HTERT RPE-1 (cell line): ENCODE results near the gene MPRIP.

ENCODE experiments used
- in situ Hi-C: fragments of 300-500 bp; cut with MboI; formaldehyde crosslinking; loops from 4 replicates; pipeline ENCODE4 v1.14.3; 2020; ENCODE audit warnings: low sequenced_read_pairs

Gene MPRIP

DNA sequence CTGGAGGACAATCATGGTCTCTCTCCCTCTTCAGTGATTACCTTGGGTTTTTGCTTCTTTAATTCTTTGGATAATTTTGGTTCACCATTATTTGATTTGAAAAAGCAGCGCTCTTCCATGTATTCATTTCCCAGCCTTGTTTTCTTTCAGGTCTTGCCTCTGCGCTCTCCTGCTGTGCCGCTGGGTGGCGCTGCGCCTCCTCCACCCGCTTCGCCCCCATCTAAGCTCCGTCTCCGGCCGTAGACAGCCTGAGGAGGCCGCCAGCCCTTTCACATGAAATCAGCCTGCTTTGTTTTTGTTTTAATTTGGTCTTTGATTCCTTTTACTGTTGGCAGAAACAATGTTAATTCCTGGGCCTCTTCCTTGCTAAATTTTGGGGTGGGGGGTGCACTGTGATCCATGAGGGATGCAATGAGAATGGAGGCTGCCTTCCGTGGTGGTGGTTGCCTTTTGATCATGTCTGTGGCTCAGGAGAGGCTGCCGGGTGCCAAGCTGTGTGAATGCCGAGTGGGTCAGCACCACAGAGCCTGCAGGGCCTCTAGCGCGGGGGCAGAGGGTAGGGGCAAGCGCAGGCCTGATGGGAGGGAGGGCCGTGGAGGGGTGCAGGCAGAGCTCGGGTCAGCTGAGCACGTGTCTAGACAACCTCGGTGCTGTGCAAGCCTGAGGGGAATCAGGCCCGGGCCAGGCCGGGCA, 99.7 kb downstream of the MPRIP start:
- in situ Hi-C loops, result no loop called here

GRCh38 chr17:17142556-17142955, 100.3 kb downstream of the MPRIP start:
- in situ Hi-C loops, result no loop called here

DNA sequence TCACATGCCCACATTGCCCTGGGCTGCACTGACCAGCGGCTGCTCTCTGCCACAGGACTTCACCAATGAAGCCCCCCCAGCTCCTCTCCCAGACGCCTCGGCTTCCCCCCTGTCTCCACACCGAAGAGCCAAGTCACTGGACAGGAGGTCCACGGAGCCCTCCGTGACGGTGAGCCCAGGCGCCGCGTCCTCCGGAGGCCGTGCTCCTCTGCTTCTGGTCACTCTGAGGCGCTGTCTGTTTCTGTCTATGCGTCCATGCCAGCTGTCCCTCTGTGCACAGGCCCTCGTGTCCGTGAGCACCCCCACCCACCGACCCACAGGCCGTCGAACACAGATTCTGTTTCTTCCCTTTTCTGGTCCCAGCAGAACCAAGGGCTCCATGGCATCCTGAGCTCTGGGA, 101.2 kb downstream of the MPRIP start:
- in situ Hi-C loops, result no loop called here

GRCh38 chr17:17144061-17144460, 101.8 kb downstream of the MPRIP start:
- in situ Hi-C loops, result no loop called here

DNA sequence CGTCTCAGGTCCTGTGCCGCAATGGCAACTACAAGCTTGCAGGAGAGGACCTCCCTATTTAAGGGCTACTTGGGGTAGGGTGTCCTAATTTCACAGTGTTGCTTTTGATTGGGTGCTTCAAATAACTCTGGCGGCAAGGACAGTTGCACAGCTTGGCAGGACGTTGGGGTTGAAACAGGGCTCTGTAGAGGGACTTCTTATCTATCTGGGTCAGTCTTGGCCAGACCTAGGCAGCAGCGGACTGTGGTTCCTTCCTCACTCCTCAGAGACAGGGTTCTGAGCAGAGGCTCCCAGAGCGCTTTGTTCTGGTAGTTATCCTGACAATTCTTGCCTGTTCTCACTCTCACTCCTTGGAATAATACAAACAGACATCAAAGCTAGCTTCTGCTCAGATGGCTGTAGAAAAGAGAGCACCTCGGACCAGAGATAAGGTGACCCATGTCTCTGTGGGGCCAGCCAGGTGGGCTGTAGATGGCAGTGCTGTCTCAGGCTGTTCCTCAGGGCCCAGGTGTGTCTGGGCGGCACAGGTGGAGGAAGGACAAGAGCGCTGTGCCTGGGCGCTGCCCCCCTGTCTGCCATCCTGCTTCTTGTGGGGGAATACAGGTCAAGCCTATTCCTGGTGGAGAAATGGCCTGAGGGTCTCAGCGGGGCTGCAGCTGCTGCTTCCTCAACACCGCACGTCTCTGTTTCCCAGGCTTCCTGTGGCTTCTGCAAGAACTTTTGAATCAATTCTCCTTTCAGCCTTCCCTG, 102.8 kb downstream of the MPRIP start:
- in situ Hi-C loops, result no loop called here

DNA sequence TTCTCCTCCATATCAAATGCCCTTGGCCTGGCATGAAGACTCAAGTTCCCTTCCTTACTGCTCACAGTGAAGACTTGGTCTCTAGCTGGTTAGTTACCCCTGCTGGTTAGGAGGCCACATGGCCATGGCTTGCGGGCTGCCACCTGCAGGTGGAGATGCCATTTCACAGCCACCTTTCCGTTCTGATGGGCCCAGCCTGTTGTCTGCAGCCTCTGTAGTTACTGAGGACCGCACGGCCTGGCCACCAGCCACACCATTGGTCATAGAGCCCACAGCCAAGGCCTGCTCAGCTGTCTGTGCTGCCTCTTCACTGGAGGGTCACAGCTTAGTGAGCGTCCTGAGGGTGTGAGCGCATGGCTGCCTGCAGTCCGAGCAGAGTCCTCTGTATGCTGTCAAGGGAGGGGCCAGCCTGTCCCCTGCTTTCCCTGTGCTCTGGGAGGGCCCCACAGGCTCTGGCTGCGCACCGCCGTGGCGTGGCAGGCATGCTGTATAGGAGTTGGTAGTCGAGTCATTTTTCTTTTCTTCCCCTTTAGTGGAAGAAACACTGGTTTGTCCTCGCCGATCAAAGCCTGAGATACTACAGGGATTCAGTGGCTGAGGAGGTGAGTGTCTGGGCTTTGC, 104.6 kb downstream of the MPRIP start:
- in situ Hi-C loops, result no loop called here

DNA sequence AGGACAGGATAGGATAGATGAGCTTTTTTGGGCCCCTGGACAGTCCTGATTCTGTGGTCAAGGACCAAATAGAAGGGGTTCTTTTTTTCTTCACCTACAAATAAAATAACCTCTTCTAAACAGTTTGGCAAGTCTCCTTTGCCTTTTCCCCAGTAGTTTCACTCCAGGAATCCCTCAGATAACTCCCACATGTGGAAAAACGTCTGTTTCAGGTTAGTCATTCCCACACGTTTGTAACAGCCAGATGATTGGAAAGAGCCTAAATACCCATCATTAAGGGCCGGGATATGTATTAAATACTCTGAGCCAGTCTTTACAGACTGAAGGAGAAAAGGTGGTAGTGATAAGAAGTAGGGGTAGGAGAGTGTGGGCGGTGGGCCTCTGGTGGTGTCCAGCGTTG, 105.6 kb downstream of the MPRIP start:
- in situ Hi-C loops, result no loop called here

DNA sequence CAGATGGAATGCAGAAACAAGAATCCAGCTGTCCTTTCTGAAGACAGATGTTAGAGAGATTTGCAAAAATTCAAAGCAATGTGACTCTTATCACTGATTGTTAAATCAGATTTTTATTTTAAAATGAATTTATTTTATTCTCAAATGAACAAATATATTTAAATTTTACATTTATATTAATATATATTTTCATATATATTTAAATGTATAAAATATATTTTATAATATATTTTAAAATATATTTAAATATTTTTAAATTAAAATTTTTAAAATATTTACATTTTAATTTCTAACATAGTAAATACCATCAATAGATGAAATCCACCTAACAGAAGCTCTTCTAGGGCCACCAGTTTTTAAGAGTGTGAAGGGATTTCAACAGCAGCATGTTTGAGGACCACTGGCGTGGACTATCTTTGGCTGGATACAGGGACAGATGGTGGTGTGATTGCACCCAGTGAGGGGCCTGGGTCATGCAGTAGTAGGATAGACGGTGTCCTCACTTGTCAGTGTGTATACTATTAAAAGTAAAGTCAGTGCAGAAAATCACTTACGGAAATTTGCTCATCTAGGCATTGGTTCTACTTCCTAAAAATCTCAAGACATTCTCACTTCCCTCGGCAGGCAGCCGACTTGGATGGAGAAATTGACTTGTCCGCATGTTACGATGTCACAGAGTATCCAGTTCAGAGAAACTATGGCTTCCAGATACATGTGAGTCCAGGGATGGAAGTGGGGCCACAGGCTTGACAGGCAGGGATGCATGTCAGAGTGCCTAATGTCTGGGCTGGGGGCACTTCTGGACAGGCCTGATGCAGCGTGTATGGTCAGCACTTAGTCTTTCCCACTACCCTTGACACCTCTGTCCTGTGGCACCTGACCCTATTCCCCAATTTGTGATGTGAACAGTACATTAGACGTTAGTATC, 107.5 kb downstream of the MPRIP start:
- in situ Hi-C loops, result no loop called here

- in situ Hi-C loops, result no loop called here
These were observed 108.2 kb downstream of the MPRIP start for GRCh38 chr17:17150448-17150800.

- in situ Hi-C loops, result no loop called here
These were observed 108.8 kb downstream of the MPRIP start for GRCh38 chr17:17151055-17151454.

- in situ Hi-C loops, result no loop called here
These were observed 109.3 kb downstream of the MPRIP start for GRCh38 chr17:17151541-17151940.

GRCh38 chr17:17151962-17152361, 109.7 kb downstream of the MPRIP start:
- in situ Hi-C loops, result no loop called here

DNA sequence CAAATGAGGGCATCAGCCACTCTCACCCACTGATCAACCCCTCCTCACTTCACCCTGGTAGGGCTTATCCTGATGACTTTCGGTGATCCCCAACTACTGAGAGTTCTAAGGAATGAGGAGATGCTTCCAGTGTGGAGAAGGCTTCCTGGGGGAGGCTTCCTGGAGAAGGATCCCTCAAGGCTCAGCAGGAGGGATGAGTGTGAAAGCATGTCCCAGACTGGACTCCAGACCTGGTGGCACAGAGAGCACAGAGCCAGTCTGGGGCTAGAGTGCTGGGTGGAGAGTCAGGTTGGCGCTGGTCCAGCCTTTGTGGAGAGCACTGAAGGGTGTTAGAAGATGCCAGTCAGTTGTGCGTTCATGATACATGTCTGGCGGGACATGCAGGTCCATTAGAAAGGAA, 110.1 kb downstream of the MPRIP start:
- in situ Hi-C loops, result no loop called here

GRCh38 chr17:17153071-17153470, 110.8 kb downstream of the MPRIP start:
- in situ Hi-C loops, result no loop called here

DNA sequence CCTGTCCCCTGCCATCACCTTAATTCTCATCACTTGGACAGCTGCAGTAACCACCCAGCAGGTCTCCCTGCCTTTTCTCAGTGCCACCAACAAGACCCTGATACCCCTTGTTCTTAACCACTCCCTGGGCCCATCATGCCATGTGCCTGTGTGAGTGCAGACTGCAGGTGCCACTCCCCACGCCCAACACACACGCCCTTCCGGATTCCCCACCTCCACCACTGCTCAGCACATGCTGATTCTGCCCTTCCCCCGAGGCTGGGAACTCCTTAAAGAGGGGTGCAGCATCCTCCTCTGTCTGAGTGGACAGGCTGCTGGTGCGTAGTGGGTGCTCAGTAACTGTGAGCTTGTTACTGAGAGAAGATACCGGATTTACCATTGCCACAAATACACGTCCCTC, 111.5 kb downstream of the MPRIP start:
- in situ Hi-C loops, result no loop called here

DNA sequence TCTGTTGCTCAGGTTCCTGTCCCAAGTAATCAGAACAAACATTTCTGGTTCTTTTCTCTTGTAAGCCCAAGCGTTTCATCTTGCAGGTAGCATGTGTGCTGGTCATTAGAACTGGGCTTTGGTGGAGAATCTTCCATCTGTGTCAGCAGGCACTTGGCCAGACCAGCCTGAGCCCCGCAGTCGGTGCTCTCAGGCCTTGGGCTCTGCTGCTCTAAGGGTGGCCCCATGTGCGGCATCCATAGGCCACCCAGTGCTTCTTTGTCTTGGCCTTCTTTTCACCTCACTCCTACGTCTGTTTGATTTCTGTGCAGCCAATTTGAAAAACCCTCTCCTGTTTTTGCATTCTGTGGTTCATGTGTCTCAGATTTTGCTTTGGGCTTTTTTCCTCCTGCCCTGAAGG, 112.3 kb downstream of the MPRIP start:
- in situ Hi-C loops, result no loop called here

GRCh38 chr17:17154981-17155380, 112.7 kb downstream of the MPRIP start:
- in situ Hi-C loops, result no loop called here

DNA sequence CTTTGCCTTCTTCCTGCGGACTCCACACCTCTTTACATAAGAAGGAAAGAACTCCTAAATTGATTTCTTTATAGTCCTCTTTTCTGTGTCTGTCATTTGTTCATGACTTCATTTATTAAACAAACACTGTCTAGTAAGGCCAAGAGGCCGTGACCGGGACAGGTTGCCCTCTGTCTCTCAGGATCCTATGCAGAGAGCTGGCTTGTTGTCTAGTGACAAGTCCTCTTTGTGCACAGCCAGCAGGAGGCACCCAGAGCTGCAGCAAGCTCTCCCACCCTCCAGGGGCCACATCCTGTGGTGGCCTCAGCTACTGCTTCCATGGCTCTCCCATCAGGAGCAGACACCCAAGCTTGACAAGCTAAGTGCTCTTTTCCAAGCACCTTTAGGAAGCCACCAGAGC, 113.3 kb downstream of the MPRIP start:
- in situ Hi-C loops, result no loop called here

GRCh38 chr17:17156107-17156506, 113.8 kb downstream of the MPRIP start:
- in situ Hi-C loops, result no loop called here

DNA sequence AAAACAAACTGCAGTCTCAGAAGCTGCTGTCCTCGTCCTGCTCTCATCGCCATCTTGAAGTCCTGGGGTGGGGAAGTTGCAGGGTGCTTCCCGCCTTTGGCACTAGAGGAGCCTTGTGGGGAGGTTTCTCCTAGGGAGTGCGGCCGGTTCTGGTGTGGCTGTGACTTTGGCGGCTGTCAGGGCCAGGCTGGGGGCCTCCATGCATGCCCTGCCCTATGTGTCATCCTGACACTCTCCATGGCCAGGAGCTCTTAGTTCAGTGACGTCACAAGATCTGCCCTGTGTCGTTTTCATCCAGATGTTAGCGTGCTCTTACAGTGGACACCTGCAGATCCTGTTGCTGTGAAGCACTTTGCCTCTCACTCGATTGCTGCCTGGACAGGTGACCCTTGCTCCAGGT, 114.3 kb downstream of the MPRIP start:
- in situ Hi-C loops, result no loop called here

DNA sequence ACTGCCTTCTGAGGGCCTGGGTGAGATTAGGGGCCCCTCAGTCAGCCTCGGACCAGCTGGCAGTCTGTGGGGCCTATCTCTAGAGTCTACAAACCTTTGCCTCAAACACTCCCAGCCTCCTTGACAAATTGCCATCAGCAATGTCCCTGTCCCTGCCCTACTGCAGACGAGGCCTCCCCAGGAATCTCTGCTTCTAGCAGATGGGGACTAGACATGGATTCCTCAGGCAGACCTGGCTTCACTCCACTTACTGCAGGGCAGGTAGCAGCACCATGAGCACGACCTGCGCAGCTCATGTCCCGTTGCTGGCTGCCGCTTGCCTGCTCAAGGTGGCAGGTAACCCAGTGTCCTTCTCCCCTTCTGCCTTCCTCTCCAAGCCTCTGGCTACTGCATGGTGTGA, 114.8 kb downstream of the MPRIP start:
- in situ Hi-C loops, result no loop called here
